SK-N-SH (cell line): Measurements from ENCODE around the gene SLC1A3. TPM values are rescaled to one million over a fixed set of nuclear protein-coding genes. Genes with fewer than 3 reads are reported as not detected.

Experiments
- CTCF ChIA-PET: fragments of 300-600, 350-600 bp; formaldehyde crosslinking; extraction: SDS; loops from one replicate; lab custom pipeline; 2021; lab: Yijun Ruan, JAX
- POLR2A ChIA-PET: fragments of 350-600 bp; sonication (Branson Sonifier 250); formaldehyde crosslinking; extraction: SDS; loops from one replicate; lab custom pipeline; 2020; ENCODE audit warnings: antibody characterized with exemption, inconsistent platforms; lab: Yijun Ruan, JAX
- DNase-seq: peaks from one replicate; pipeline ENCODE4 v3.0.0; 2012
- H2AFZ ChIP-seq: fragments of 200-600 bp; sonication (generic); 2 replicates; pipeline ENCODE4 v1.8.1; 2016; ENCODE audit warnings: antibody characterized with exemption, mild to moderate bottlenecking, low read depth
- H3F3A ChIP-seq: fragments of 200-600 bp; sonication (generic); replicated peaks from 2 replicates; pipeline ENCODE3; 2016; ENCODE audit warnings: antibody characterized with exemption, mild to moderate bottlenecking; ENCODE audit not compliant: insufficient read depth
- H3K27ac ChIP-seq, 2 experiments: fragments of 200-500 bp in 1 of 2; fragments of 200-600 bp in 1 of 2; sonication (Bioruptor generic) in 1 of 2; sonication (generic), shearing (Covaris generic) in 1 of 2; 2 replicates each; pipeline versions ENCODE4 v1.5.1 to v1.6.1; 2014 to 2016; ENCODE audit warnings: low read depth in 2 of 2, inconsistent platforms in 1 of 2, low read length in 1 of 2, mild to moderate bottlenecking in 1 of 2, mixed read lengths in 1 of 2
- H3K27me3 ChIP-seq: fragments of 200-600 bp; sonication (generic), shearing (Covaris generic); 2 replicates; pipeline ENCODE4 v1.6.1; 2016; ENCODE audit warnings: mixed run types; ENCODE audit not compliant: insufficient read depth
- H3K36me3 ChIP-seq, 2 experiments: fragments of 200-500 bp in 1 of 2; fragments of 200-600 bp in 1 of 2; sonication (Bioruptor generic) in 1 of 2; sonication (generic) in 1 of 2; replicated peaks in 1 of 2; 2 replicates each; pipeline versions ENCODE3 to v1.5.1; 2014 to 2016; ENCODE audit warnings: low read length in 1 of 2, mild to moderate bottlenecking in 1 of 2; ENCODE audit not compliant: insufficient read depth in 2 of 2, control insufficient read depth in 1 of 2
- H3K4me1 ChIP-seq, 2 experiments: fragments of 200-500 bp in 1 of 2; fragments of 200-600 bp in 1 of 2; sonication (Bioruptor generic) in 1 of 2; sonication (generic), shearing (Covaris generic) in 1 of 2; 2 replicates each; pipeline versions ENCODE4 v1.5.1 to v1.6.1; 2014 to 2016; ENCODE audit warnings: low read depth in 1 of 2, low read length in 1 of 2, mixed run types in 1 of 2; ENCODE audit not compliant: insufficient read depth in 2 of 2, control insufficient read depth in 1 of 2
- H3K4me2 ChIP-seq: fragments of 200-600 bp; sonication (generic), shearing (Covaris generic); 2 replicates; pipeline ENCODE4 v1.6.1; 2017; ENCODE audit warnings: mixed run types
- H3K4me3 ChIP-seq, 2 experiments: fragments of 200-500 bp in 1 of 2; fragments of 200-600 bp in 1 of 2; sonication (Bioruptor generic) in 1 of 2; sonication (generic), shearing (Covaris generic) in 1 of 2; 2 replicates each; pipeline versions ENCODE4 v1.5.1 to v1.8.1; 2014 to 2016; ENCODE audit warnings: low read depth in 2 of 2, inconsistent platforms in 1 of 2, low read length in 1 of 2, mild to moderate bottlenecking in 1 of 2, mixed read lengths in 1 of 2, moderate library complexity in 1 of 2
- H3K79me2 ChIP-seq: fragments of 200-600 bp; sonication (generic); 2 replicates; pipeline ENCODE4 v1.8.1; 2017; ENCODE audit warnings: mild to moderate bottlenecking; ENCODE audit not compliant: insufficient read depth
- H3K9ac ChIP-seq: fragments of 200-600 bp; sonication (generic); 2 replicates; pipeline ENCODE4 v1.6.1; 2017; ENCODE audit warnings: mixed run types
- H3K9me2 ChIP-seq: fragments of 200-600 bp; sonication (generic); 2 replicates; pipeline ENCODE4 v1.6.1; 2017; ENCODE audit warnings: mixed run types
- H3K9me3 ChIP-seq: fragments of 200-600 bp; sonication (generic); 2 replicates; pipeline ENCODE4 v1.6.1; 2017; ENCODE audit warnings: mixed run types, mild to moderate bottlenecking, moderate library complexity
- H4K20me1 ChIP-seq: fragments of 200-600 bp; sonication (generic); 2 replicates; pipeline ENCODE4 v1.6.1; 2017; ENCODE audit warnings: mild to moderate bottlenecking, mixed run types; ENCODE audit not compliant: insufficient read depth
- CHD2 ChIP-seq: fragments of 150-350 bp; IDR thresholded peaks from 2 replicates; pipeline ENCODE4 v1.6.1; 2018; ENCODE audit warnings: low read length; ENCODE audit not compliant: partially characterized antibody
- ELF1 ChIP-seq: IDR thresholded peaks from 2 replicates; pipeline ENCODE4 v1.4.0; 2012
- EZH2phosphoT487 ChIP-seq: fragments of 200-600 bp; sonication (generic); IDR thresholded peaks from 2 replicates; pipeline ENCODE4 v1.6.1; 2017; ENCODE audit warnings: low read depth, mixed run types, mild to moderate bottlenecking, antibody characterized with exemption, moderate library complexity, borderline replicate concordance
- FOSL2 ChIP-seq: IDR thresholded peaks from 2 replicates; pipeline ENCODE4 v1.4.0; 2012; ENCODE audit warnings: low read depth, mild to moderate bottlenecking, moderate library complexity, borderline replicate concordance
- GATA2 ChIP-seq: sonication (generic); formaldehyde crosslinking; IDR thresholded peaks from 2 replicates; pipeline ENCODE4 v1.5.0; 2020; ENCODE audit warnings: mild to moderate bottlenecking, missing genetic modification reagents
- NFIC ChIP-seq: IDR thresholded peaks from 2 replicates; pipeline ENCODE4 v1.4.0; 2012; ENCODE audit warnings: borderline replicate concordance
- RAD21 ChIP-seq: IDR thresholded peaks from 2 replicates; pipeline ENCODE4 v1.6.1; 2012; ENCODE audit warnings: mild to moderate bottlenecking, low read length
- SMC3 ChIP-seq: IDR thresholded peaks from 2 replicates; pipeline ENCODE4 v1.6.1; 2012; ENCODE audit warnings: low read depth, low read length, improper control_type of control experiment
- TCF12 ChIP-seq: IDR thresholded peaks from 2 replicates; pipeline ENCODE4 v1.4.0; 2012
- WGBS: methylation state at CpG from one replicate; pipeline ENCODE4 v1.1.6; 2017; ENCODE audit warnings: low lambda C conversion rate; 5-methylcytosine and 5-hydroxymethylcytosine counted together
- polyA plus RNA-seq, 3 experiments: library from polyadenylated mRNA; depleted of rRNA; stranded (reverse); fragments of >200 nt; gene quantifications; 2 replicates each; pipeline ENCODE4 v1.2.3, GENCODE V29; 2012
- TF ChIP-seq, protein P1 (sequence below): fragments of 200-600 bp; sonication (generic); IDR thresholded peaks from 2 replicates; pipeline ENCODE4 v1.6.1; 2017; ENCODE audit warnings: antibody characterized with exemption, mild to moderate bottlenecking, moderate library complexity

The SLC1A3 gene
- polyA plus RNA-seq, 1 of the 3 experiments (the other 2 are of a cell fraction): not detected

GRCh38 chr5:36696059-36696673 is 89.8 kb downstream of the SLC1A3 start:
- no peak overlapping the region for H3K9ac ChIP-seq
- H3K4me2 ChIP-seq: no peak overlapping the region
- peak; percentile 59 for DNase-seq
- no peaks in the 10 kb centered on the region for H3K36me3 ChIP-seq
- no peak overlapping the region for H3K27ac ChIP-seq
- no peak overlapping the region for H2AFZ ChIP-seq
- CTCF ChIA-PET: interaction anchor here (0.6 to 9.4 kb wide), 28 partner anchors 8 to 454 kb away, joined by 3 to 123 read pairs (median 4); partner anchors contain the start of gene NADK2
- H3K4me1 ChIP-seq: no peaks in the 10 kb centered on the region; a peak in 1 of 4 replicates
- WGBS: 12% methylated on average over 7 of the region's 7 CpGs
- H3K79me2 ChIP-seq: no peaks in the 10 kb centered on the region
- no peaks in the 10 kb centered on the region for H4K20me1 ChIP-seq
- TF ChIP-seq NFIC: no peak
- TF ChIP-seq ELF1: no peak
- TF ChIP-seq, protein P1, sequence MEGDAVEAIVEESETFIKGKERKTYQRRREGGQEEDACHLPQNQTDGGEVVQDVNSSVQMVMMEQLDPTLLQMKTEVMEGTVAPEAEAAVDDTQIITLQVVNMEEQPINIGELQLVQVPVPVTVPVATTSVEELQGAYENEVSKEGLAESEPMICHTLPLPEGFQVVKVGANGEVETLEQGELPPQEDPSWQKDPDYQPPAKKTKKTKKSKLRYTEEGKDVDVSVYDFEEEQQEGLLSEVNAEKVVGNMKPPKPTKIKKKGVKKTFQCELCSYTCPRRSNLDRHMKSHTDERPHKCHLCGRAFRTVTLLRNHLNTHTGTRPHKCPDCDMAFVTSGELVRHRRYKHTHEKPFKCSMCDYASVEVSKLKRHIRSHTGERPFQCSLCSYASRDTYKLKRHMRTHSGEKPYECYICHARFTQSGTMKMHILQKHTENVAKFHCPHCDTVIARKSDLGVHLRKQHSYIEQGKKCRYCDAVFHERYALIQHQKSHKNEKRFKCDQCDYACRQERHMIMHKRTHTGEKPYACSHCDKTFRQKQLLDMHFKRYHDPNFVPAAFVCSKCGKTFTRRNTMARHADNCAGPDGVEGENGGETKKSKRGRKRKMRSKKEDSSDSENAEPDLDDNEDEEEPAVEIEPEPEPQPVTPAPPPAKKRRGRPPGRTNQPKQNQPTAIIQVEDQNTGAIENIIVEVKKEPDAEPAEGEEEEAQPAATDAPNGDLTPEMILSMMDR: peak; percentile 67
- TF ChIP-seq FOSL2: no peak
- TF ChIP-seq EZH2phosphoT487: no peak
- no peak for TF ChIP-seq GATA2 (CRISPR knock-in tag)
- peak; percentile 66 for TF ChIP-seq RAD21
- no peak for TF ChIP-seq TCF12
- peak; percentile 43 for TF ChIP-seq SMC3
- TF ChIP-seq CHD2: no peak
- peaks cover 22% of the 10 kb centered on the region; the same call in 1 of the 2 replicates for H3K27me3 ChIP-seq
- no peaks in the 10 kb centered on the region for H3K9me3 ChIP-seq
- no peaks in the 10 kb centered on the region for H3K9me2 ChIP-seq
- H3F3A ChIP-seq: peaks cover 3% of the 10 kb centered on the region
- POLR2A ChIA-PET: no interaction called here
- H3K4me3 ChIP-seq: peak overlapping the region in 1 of 2 experiments; percentile 8; a peak in 1 of 4 replicates

DNA sequence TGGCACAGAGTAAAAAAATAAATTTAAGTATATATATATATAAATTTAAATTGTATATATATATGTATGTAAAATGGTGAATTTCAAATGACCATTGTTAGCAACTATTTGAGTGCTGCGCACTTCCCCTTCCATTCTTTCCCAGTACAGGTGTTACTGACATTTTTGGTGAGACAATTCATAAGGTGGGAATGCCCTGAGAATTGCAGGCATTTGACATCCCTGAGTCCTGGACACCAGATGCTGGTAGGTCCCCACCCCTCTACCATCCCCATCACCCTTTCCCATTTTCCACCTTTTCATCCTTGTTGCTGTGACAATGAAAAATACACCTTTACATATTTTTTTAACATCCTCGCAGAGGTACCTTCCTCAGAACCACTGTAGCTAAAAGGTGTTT is 91.6 kb downstream of the SLC1A3 start:
- DNase-seq: no peak
- Histone ChIP-seq H3K9me2 (no peaks in the 10 kb centered on the region), H3K4me1 (no peaks in the 10 kb centered on the region; a peak in 1 of 4 replicates), H3F3A (no peaks in the 10 kb centered on the region), H3K79me2 (no peaks in the 10 kb centered on the region), H3K27ac (no peak overlapping the region), H3K36me3 (no peaks in the 10 kb centered on the region), H3K9ac (no peak overlapping the region), H4K20me1 (no peaks in the 10 kb centered on the region), H3K4me3 (no peak overlapping the region), H3K4me2 (no peak overlapping the region), H3K27me3 (peaks cover 32% of the 10 kb centered on the region; the same call in 1 of the 2 replicates), H2AFZ (no peak overlapping the region), H3K9me3 (no peaks in the 10 kb centered on the region)
- TF ChIP-seq FOSL2: no peak
- no peak for TF ChIP-seq ELF1
- 52% methylated on average over 2 of the region's 2 CpGs for WGBS
- CTCF ChIA-PET: interaction anchor here (4.0 to 9.4 kb wide), 2 partner anchors 13 to 282 kb away, joined by 43 to 123 read pairs; no protein-coding TSS in a partner anchor
- POLR2A ChIA-PET: no interaction called here
